Measurements from ENCODE around the gene AFF2.

Gene AFF2

GRCh38 chrX:148537556-148538182 lies 37.3 kb downstream of the AFF2 start:
- DNase-seq, result no peak

GRCh38 chrX:148538582-148538981 lies 38.2 kb downstream of the AFF2 start:
- DNase-seq, result no peak

GRCh38 chrX:148540114-148540513 lies 39.7 kb downstream of the AFF2 start:
- no peak for DNase-seq

GRCh38 chrX:148540671-148541583 lies 40.5 kb downstream of the AFF2 start:
- DNase-seq, result no peak

GRCh38 chrX:148541584-148541940 lies 41.1 kb downstream of the AFF2 start:
- no peak for DNase-seq

- no peak for DNase-seq
Measured at GRCh38 chrX:148542481-148543255, 42.3 kb downstream of the AFF2 start.

DNA sequence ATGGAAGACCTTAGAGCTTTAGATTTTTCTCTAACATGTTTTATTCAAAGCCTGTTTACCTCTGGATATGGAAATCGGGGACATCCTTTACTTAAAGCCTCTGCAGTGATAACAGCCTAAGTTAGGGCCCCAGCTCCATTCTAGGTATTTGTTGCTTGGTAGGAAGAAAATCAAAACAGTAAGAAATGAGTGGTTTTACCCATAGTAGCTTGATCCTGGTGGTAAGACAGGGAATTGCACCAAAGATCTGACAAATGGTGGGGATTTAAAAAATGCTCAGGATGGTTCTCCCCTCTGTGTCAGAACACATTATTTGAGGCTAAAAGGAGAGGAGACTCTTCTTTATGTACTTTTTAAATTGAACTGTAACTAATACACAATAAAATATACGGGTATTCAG lies 52.4 kb downstream of the AFF2 start:
- no peak for DNase-seq

- no peak for DNase-seq
Measured at GRCh38 chrX:148555101-148555500, 54.7 kb downstream of the AFF2 start.

DNA sequence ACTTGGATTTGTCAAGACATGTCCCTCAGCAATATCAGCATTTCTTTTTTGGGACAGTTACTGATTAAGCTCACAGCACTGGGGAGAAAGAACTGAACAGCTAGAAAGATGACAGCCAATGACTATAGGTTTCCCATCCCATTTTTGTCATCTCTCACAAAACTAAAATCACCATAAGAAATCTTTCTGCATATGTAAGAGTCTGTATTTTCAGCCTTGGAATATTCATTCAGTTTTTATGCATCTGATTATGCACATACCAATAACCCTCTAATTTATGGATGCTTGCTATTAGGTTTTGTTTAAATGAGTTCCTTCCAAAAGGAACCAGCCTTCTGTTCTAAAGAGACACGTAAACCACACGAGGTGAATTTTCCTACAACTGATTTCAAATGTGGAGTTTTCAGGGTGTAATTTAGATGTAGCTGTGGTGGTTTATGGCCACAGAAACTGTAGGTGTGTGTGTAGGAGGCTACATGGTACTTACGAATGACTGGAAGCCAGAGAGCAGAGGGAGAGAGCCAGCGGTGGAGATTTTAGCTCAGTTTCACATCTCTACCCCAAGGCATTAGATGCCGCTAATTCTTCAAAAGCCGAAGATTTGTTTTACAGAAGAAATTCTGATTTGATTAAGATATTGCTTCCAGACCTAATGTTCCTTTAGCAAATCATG lies 55.3 kb downstream of the AFF2 start:
- no peak for DNase-seq

- DNase-seq, result no peak
Measured at GRCh38 chrX:148556498-148556897, 56.1 kb downstream of the AFF2 start.

DNA sequence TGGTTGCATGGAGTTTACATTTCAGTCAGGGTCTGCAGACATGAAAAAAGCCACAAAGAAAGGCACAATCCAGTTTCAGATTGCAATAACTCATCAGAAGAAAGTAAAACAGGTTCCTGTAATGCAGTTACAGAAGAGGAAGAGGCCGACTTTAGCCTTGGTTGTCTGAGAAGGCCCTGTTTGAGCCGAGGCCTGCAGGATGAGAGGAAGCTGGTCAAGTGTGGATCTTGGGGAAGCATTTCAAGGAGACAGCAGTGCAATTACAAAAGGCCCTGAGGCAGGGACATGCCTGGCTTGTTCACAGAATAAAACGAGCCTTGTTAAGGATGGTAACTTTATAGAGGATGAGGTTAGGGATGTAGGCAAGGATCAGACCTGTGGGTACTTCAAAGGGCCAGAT lies 62.4 kb downstream of the AFF2 start:
- DNase-seq, result no peak

DNA sequence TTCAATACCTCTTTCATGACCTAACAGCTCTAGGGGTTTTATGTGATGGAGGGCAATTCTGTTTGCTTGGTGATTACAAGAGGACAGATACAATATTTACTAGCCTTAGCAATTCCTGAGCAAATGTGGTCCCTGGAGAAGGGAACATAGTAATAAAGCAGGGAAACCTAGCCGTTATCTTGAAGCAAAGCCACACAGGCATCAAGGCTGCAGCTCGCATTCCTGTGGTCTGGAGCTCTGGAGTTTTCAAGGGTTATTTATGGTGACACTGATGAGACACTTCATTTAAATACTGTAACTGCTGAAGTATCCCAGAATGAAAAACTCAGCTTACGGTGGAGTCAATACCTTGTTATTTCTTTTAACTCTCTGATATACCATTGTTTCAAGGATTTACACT lies 66.8 kb downstream of the AFF2 start:
- no peak for DNase-seq

GRCh38 chrX:148567779-148568178 lies 67.4 kb downstream of the AFF2 start:
- DNase-seq, result no peak

DNA sequence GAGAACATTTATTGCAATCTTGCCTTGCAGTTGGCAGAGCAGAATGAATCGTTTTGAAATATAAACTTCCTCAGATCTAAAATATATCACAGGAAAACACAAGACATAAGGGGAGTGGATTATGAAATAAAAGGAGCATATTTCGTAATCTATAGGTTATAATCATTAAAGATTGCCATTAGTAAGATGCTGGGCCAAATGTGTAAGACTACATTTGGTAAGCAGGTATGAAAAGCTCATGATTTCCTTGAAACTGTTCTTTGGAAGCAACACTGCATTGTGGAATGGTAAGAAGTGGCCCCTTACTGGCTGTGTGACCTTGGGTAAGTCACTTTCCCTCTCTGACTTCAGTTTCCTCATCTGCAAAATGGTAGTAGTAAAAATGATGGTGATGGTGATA lies 68.3 kb downstream of the AFF2 start:
- no peak for DNase-seq

DNA sequence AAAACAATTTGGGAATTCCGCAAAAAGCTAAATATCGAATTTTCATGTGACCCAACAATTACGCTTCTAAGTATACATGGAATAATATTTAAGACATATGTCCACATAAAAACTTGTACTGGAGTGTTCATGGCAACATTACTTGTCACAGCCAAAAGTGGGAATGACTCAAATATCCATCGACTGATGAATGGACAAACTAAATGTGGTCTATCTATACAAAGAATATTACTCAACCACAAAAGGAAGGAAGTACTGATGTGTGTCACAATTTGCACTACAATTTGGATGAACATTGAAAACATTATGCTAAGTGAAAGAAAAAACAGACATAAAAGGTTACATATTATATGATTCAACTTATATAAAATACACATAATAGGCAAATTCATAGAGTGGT lies 71.9 kb downstream of the AFF2 start:
- no peak for DNase-seq

DNA sequence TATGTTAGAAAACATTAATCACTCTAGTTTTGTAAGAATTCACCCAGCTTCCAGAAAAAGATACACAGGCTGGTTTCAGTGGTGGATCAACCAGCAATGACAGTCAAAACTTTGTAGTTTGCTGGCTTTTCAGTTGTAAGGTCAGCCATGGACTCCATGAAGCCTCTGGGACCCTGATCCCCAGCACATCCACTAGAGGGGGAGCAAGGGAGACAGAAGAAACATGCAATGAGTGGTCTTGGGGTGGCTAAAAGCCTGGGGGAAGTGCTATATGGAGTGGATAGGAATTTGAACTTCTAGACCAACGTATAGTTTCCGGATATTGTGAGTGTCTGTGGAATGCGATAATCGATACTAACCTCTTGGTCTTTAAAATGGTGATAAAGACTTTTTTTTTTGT lies 72.7 kb downstream of the AFF2 start:
- DNase-seq, result no peak

GRCh38 chrX:148574237-148574973 lies 74.0 kb downstream of the AFF2 start:
- DNase-seq, result no peak

DNA sequence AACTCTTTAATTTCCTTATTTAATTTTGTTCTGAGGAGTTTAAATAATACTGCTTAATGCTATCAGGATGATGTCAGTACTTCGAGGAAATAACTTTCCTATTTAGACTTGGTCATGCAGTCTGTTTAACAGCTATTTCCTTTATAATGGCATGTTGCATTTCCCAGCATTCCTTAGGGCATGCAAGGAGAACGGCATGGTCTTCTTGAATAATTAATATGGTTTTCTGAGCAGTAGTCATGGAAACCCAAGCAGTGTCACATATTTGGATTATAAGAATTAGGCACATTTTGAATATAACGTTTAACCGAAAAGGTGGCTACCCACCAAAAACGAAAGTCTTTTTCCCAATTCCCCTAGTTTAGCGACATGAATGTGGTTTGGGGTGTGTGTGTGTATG lies 76.0 kb downstream of the AFF2 start:
- DNase-seq, result no peak

GRCh38 chrX:148577741-148578140 lies 77.3 kb downstream of the AFF2 start:
- DNase-seq, result no peak

GRCh38 chrX:148580016-148580415 lies 79.6 kb downstream of the AFF2 start:
- no peak for DNase-seq

DNA sequence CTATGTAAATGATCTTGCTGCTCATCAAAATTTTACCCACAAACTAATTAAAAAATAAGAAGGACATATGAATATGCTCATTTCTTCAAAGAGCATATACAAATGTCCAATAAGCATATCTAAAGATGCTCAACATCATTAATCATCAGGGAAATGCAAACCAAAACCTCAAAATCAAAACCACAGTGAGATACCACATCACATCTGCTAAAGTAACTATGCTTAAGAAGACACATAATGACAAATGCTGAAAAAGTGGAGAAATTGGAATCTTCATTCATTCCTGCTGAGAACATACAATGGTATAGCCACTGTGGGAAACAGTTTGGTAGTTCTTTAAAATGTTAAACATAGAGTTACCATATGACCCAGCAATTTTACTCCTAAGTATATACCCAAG lies 81.9 kb downstream of the AFF2 start:
- no peak for DNase-seq

GRCh38 chrX:148588649-148589310 lies 88.4 kb downstream of the AFF2 start:
- no peak for DNase-seq
